ENCODE data around the gene GAS7. TPM values are rescaled to one million over a fixed set of nuclear protein-coding genes. Genes with fewer than 3 reads are reported as not detected.

GAS7 gene
- total RNA-seq, 2 donors from 2014 or later = 6.3 to 22.9 TPM

DNA sequence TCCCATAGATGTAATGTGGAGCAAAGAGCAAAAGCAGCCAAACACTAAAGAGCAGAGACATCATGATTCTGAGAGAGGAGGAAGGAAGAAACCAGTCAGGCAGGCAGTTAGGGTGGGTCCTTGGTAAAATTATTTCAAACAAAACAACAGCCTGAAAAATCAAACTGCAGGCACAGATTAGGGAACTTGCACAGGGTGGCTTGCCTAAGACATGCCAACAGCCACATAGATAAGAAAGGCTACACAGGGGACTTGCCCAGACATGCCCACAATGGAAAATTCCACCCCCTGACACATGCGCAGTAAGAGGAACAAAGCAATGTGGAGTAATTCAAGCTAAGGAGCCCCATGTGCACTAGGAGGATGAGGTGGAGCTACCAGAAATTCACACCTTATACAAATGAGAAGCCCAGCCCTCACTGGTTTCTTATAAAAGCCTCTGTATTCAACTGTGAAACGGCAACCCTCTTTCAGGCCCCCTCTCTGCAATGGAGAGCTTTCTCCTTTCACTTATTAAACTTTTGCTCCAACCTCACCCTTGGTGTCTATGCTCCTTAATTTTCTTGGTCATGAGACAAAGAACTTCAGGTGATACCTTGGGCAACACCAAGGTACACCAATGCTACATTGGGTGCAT is 7.3 kb upstream of the GAS7 start:
- ATAC-seq = no peak
- DNase-seq = no peak
- intact Hi-C loops (cut with DNase I, micrococcal nuclease) = no loop called here

DNA sequence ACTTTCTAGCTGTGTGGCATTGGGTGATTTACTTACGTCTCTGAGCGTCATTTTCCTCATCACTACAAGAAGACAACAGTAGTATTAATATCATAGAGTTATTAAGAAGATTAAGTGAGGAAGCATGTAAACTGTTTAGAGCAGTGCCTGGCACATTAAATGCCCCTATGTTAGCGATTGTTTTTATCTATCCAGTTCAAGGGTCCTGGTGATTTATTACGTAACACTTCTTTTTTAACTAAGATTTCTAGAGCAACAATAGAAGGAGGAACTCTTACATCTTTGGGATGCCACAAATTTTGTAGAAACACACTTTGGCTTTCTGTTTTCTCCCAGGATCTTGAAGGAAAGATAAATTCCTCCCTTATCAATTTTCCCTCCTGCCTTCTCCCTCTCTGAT is 3.3 kb upstream of the GAS7 start:
- no peak for ATAC-seq
- no peak for DNase-seq
- intact Hi-C loops (cut with DNase I, micrococcal nuclease) = no loop called here

DNA sequence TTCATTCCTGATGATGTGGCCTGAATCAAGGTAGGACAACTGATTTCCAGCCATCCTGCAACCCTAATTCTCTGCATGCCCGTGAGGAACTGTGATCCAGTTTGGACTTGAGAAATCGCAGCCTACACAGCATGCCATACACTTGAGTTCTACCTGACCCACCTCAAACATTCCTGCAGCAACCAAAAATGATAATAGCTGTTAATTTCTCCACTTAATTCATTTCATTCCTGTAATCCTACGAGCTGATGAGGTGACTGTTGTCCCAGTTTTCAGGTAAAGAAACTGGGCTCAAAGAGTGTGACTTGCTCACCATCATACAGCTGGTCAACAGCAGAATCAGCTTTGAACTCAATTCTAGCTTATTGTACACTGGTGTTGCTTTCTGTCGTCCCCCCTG is 2.2 kb upstream of the GAS7 start:
- intact Hi-C loops (cut with DNase I, micrococcal nuclease) = no loop called here
- ATAC-seq = no peak
- no peak for DNase-seq

DNA sequence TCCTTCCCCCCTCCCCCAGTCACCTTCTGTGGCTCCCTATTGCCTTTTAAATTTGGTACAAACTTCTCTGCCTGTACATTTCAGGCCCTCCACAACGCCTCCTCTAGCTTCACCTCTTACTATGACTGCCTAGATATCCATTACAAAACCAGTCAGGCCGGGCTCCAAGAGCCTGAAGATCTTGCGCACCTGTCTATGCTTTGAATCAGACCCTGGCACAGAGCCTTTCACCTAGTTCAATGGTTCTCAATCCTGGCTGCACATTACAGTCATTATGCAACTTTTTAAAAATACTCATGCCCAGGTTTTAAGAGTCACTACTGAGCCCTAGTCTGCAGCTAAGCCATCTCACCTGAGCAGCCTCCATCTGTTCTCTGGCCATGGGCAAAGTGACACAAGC is 1.6 kb upstream of the GAS7 start:
- DNase-seq (no peak), ATAC-seq (no peak)
- intact Hi-C loops (cut with DNase I, micrococcal nuclease) = no loop called here

DNA sequence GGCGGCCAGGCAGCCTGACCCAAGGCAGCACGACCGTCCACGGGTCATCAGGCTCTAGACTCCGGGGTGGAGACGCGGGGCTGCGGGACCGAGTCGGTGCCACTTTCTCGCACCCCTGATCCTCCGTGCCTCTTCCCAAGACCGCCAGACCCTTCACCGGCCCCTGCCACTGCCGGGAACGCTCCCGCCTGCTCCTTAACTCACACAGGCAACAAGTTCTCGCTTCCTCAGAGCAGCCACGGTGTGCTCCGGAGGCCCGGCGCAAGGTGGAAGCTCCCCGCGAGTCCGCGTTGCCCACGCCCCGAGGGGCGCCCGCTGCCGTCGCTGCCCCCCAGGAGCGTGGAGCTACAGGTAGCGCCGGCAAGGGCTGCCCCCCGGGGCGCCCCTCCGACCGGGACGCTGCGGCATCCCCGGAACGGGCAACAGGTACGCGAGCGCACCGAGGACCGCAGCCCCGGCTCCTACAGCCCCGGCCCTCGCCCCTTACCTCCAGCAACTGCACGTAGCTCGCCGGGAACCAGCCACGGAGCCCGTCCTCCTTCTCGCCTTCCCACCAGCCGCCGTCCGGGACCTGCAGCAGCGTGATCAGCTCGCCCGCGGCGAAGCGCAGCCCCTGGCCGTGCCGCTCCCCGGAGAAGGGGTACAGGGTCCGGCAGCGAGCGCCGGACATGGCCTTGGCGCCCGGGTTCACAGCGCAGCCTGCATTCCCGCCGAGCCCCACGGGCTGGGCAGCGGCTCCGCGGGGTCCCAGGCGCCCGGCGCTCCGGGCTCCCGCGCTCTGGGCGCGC is 491 bp downstream of the GAS7 start:
- ATAC-seq (no peak), DNase-seq (peak in 1 of 2 donors; percentile 19)
- intact Hi-C loops (cut with DNase I, micrococcal nuclease) = no loop called here

DNA sequence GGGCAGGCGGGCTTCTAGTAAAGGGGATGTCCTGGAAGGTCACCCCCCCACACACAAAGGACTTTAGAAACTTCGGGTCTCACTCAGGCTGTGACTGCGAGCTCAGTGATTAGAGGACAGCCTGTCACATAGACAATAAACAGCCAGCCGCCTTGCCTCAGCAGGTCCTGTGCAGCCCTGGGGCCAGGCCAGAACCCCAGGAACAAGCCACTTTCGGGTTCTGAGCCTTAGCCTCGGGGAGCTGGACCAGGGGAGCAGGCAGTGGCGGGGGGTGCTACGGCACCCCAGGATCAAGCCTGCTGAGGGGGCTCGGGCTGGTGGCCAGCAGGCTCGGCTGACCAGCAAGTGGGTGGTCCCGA is 1.1 kb downstream of the GAS7 start:
- no peak for ATAC-seq
- intact Hi-C loops (cut with DNase I, micrococcal nuclease) = no loop called here
- no peak for DNase-seq

DNA sequence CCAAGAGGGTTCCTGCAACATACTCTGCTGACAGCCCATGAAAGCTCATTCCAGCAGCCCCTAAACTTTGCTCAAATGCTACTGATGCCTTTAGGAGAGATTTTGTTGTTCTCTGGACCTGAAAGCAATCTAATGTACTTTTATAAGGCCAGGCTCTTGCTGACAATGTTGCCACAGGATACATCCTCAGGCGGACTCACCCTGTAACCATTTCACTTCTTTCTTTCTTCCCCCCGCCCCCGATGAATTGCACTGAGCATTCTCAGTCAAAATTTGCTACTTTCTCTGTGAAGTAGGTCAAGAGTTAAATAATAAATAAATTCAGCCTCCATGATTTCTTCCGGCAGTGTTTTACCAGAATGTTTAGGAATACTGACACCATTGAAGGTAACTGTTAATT is 1.5 kb downstream of the GAS7 start:
- ATAC-seq (no peak), DNase-seq (no peak)
- intact Hi-C loops (cut with DNase I, micrococcal nuclease) = no loop called here

DNA sequence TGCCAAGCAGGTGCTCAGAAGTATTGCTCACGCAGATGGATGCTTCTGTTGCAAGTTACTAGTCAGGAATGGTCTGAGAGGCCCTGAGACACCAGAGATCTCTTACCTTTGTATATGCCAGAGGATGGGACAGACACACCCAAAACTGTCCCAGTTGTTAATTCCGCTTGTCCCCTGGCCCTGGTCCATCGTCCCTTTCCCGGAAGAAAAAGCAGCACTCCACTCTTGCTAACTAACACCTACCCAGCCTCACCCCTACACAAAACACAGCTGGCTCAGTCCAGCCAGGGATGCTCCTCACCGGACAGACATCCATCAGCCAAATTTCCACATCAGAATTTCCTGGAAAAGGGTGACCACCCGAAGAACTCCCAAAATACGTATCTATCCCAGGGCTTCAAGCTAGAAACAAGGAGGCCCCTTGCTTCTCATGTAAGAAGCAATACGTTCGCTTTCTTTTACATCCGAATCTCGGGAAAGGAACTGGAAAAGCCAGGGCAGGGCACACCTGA is 2.0 kb downstream of the GAS7 start:
- DNase-seq (no peak), ATAC-seq (no peak)
- intact Hi-C loops (cut with DNase I, micrococcal nuclease) = no loop called here

DNA sequence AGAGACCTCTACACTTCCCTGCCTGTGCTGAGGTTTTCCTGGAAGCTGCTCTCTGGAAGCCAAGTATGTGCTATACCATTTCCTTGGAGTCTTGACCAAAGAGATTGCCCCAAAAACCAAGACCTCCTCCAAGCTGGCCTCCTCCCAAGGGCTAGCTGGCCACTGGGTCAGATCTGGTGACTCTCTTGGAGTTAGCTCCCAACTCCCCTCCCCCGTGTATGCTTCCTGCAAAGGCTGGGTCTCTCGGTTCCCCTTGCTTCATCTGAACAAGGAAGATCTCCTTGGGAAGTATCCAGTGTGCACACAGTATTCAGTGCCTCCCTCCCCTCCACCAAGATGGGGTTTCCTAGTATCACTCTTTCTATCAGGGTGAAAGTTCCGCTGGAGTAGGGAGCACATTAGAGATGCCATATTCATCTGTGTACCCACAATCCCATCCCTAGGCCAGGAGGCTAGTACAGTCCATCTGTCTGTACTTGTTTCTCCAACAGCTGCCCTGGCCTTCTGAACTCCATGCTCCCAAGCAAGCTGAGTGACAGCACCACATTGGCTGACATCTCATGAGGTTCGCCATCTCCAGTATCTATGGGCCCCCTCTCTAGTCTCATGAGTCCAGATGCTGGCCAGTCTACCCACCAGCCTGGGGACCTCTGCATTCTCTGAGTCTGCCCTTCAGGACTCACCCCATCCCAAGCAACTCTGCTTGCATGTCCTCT is 3.2 kb downstream of the GAS7 start:
- ATAC-seq (no peak), DNase-seq (no peak)
- intact Hi-C loops (cut with DNase I, micrococcal nuclease) = no loop called here

DNA sequence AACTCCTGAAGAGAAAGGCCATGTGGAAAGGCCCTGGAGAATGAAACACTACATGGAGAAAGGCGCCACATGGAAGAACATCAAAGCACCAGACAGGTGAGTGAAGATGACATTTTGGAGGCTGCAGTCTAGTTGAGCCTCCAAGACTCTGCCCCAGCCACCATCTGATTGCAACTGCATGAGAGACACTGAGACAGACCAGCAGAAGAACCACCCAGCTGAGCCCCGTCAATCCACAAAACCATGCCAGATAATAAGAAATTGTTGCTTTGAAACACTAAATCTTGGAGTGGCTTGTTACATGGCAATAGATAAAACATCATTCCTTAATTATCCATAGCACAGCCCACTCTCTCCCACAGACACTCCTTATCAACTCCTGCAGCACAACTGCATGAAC is 4.8 kb downstream of the GAS7 start:
- no peak for ATAC-seq
- intact Hi-C loops (cut with DNase I, micrococcal nuclease) = no loop called here
- DNase-seq = no peak

DNA sequence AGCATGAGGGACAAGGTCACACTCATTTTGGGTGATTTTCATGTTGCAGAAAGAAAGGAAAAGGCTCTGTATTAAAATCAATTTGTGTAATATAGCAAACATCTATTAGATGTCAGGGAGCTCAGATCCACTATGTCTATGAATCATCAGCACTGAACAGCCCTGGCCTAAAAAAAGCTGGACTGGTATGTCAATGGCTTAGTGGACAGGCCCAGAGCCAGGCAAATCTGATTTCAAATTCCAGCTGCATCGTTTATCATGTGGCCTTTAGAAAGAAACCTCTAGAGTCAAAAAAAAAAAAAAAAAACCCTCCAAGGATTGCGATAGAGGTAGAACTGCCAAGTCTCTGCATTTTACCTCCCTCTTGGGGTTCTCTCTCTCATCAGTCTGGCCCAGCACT is 5.4 kb downstream of the GAS7 start:
- no peak for ATAC-seq
- no peak for DNase-seq
- intact Hi-C loops (cut with DNase I, micrococcal nuclease) = no loop called here

DNA sequence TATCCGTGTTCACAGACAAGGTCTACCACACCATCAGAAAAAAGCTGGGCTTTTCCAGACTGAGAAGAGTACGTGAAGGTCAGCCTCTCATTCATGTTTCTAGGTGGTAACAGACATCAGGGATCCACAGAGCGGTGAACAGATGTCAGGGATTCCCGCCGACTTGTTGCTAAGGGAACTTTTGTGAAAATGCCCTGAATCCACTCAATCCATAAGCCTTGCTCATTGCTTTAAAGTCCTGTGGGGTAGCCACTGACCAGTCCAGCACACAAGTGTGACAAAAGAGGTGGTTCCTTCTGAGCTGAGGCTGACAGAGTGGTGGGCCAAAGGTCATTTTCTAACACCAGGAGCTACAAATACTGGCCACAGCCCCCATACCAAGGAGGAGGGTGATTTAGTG is 5.9 kb downstream of the GAS7 start:
- DNase-seq = no peak
- no peak for ATAC-seq
- intact Hi-C loops (cut with DNase I, micrococcal nuclease) = no loop called here

DNA sequence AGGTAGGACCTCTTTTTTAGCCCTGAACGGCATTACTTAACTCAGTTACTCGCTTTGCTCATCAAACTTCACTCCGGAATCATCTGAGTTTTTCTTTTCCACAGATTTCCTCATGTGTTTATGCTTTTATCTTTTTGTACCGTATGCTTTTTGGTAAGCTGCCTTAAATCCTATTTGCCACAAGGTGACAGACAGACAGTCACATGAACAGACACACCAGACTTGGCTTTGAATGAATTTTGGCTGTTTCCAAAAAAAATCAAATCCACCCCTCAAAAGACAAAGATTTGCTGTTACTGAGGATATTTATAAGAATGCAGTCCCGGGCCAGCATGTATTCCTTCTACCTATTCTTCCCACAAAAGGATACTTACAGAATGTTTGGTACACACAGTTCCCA is 10.9 kb downstream of the GAS7 start:
- intact Hi-C loops (cut with DNase I, micrococcal nuclease) = loop anchor here in 1 of 2 donors (10.0 kb wide), 1 partner anchor 63 kb away; no protein-coding TSS in a partner anchor
- ATAC-seq (no peak), DNase-seq (no peak)

DNA sequence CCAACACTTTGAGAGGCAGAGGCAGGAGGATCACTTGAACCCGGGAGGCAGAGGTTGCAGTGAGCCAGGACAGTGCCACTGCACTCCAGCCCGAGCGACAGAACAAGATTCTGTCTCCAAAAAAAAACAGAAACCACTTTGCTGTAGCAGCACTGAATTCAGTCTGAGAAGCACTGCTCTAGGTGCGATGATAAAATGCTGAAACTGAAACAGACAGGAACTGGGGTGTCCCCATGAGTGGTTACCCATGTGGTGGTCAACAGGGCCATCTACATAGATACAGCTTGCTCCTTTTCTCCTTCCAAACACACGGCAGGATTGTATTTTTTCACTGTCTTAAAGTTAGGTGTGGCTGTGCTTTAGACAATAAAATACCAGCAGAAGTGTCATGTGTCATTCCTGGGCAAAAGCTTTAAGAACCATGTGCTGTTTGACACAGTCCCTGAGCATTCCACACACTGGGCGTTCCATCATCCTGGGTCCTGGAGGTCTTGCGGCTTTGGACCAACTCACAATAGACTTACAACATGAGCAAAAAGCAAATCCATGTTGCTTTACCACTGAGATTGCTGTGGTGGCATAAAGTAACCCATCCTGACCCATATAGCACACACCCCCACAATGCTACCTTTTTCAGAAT is 11.5 kb downstream of the GAS7 start:
- DNase-seq = no peak
- ATAC-seq = no peak
- intact Hi-C loops (cut with DNase I, micrococcal nuclease) = loop anchor here in 1 of 2 donors (10.0 kb wide), 1 partner anchor 62 kb away; no protein-coding TSS in a partner anchor

DNA sequence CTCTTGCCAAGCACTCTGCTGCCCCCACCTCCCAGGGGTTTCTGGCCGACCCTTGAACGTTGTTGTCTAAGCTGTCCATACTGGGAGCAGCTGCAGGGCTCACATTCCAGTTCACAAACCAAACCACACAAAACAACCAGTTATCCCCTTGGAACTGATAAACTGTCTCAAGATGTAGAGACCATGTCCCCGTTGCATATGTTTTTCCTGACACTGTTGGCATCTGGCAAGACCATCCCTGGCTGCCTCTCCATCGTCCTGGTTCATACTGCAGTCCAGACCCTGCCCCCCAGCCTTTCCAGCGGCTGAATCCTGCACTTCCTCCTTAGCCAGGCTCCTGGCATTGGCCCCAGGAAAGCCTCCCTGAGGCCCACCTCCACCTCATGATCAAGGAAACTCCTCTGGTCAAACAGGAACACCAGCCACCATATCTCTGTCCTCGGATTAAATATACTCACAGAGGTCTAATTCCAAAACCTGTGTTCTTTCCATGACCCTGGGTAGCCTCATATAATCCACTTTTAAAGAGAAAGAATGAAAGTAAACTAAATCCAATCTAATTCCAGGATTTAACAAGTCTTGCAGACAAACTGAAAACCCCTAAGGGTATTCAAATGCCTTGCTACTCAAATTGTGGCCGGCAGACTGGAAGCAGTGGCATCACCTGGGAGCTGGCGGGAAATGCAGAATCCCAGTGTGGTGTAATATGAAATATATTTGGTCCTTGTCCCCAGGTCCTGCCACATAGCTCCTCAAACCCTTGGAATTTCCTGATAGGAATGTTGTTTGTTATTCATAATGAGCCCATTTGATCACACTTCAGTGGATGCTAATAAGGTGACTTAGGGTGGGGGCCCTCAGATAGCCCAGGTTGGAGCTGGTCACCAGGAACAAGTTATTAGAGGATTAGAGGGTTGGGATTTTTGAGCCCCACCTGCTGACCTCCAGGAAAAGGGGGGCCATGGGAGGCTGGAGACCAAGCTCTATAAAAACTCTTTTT is 14.2 kb downstream of the GAS7 start:
- DNase-seq = no peak
- no peak for ATAC-seq
- intact Hi-C loops (cut with DNase I, micrococcal nuclease) = loop anchor here in 1 of 2 donors (10.0 kb wide), 1 partner anchor 59 kb away; no protein-coding TSS in a partner anchor

DNA sequence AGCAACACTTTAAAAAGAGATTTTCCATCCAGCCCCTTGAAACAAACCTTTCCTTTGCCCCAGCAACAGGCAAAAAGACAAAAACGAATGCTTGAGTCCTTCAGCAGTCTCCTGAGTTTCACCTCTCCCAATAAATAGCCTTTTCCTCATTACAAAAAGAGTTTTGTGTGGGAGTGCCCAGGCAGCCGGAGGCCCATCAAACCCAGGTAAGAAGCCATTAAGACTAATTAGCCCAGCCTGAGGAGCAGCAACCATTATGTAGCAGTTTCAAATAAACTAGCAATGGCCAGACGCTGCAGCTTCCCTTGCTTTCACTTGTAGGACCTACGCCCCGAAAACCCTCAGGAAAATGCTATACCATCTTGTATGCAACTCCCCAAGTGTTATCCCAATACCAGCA is 15.6 kb downstream of the GAS7 start:
- ATAC-seq = no peak
- intact Hi-C loops (cut with DNase I, micrococcal nuclease) = loop anchor here in 1 of 2 donors (10.0 kb wide), 1 partner anchor 58 kb away; no protein-coding TSS in a partner anchor
- DNase-seq = no peak

DNA sequence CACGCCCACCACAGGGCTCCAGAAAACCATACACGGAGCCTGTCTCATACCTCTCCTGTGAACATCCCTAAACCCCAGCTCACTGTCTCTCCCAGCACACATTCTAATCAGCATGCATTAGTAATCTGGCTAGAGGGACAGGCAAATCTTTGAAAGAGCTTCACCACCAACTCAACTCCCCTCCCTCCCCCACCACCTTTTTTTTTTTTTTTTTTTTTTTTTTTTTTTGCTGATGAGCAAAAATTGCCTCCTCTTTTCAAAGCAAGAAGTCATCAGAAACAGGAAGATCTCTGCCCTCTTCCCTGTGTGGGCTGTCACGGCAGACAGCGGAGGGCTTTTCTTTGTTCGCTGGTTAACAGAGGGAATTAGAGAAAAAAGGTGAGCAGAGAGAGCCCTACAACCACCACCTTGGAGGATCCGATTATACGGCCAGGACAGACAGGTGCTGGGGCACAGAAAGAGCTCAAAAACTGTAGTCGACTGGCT is 19.9 kb downstream of the GAS7 start:
- intact Hi-C loops (cut with DNase I, micrococcal nuclease) = no loop called here
- ATAC-seq (no peak), DNase-seq (no peak)

DNA sequence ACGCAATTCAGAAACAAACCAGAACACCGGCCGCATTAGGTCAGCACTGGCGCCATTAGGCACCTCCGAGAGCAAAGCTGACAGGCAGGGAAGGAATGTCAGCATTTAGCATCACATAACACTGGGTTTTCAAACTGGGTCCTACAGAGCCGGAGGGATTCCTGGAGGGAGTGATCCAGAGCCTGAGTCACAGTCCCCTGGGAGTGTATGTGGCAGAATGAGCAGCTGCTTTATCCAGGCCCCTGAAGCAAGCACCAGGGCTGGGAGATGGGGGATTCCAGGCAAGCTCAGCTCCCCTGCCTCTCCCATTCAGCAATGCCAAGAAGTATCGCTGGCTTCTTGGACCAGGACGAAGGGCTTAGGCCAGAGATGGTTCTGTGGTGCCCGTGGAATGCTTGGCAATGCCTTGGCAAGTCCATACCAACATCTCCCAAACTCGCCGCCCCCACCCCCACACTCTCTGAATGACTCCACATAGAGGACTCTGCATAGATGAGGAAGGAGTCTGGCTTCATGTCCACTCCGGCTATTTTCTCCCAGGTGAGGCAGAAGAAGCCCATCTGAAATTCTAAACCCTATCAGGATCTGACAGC is 20.4 kb downstream of the GAS7 start:
- no peak for ATAC-seq
- no peak for DNase-seq
- intact Hi-C loops (cut with DNase I, micrococcal nuclease) = no loop called here
